Measurements from ENCODE around the gene TMEM140. TPM values are rescaled to one million over a fixed set of nuclear protein-coding genes. Genes with fewer than 3 reads are reported as not detected.

Gene TMEM140
- total and polyA plus RNA-seq, 9 of the 15 experiments (the other 6 are each of a cell fraction or from before 2014, with no cell fraction given) = 0.03 to 0.82 (median 0.23) TPM

DNA sequence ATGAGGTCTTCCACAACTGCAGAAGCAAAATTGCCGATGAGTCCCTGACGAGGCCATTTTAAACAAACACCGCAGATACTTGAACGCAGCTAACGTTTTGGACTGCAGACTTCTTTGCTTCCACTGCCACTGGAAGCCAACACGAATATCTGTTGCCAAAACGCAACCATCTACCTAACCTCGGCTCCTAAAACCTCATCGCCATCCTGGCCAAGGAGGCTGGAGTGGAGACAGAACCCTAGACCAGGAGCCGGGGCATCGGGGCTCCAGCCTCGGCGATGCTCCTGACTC lies 63.0 kb downstream of the TMEM140 start (continued):
- TF ChIP-seq ZNF764 (CRISPR knock-in tag; IDR thresholded peaks at IDR 0.05; ENCODE audit: low read depth) = 0 out of 2 replicates have a peak, but pooled peaks have one; percentile 50
- TF ChIP-seq PHF8 (IDR thresholded peaks at IDR 0.05; ENCODE audit: borderline replicate concordance, low read length) = no peak
- 0 out of 2 replicates have a peak, but pooled peaks have one; percentile 22 for TF ChIP-seq SRSF3 (IDR thresholded peaks at IDR 0.05; ENCODE audit: insufficient read depth, low read length)
- TF ChIP-seq ZNF324 (CRISPR knock-in tag; IDR thresholded peaks at IDR 0.05) = 0 out of 2 replicates have a peak, but pooled peaks have one; percentile 37
- TF ChIP-seq, protein P1, sequence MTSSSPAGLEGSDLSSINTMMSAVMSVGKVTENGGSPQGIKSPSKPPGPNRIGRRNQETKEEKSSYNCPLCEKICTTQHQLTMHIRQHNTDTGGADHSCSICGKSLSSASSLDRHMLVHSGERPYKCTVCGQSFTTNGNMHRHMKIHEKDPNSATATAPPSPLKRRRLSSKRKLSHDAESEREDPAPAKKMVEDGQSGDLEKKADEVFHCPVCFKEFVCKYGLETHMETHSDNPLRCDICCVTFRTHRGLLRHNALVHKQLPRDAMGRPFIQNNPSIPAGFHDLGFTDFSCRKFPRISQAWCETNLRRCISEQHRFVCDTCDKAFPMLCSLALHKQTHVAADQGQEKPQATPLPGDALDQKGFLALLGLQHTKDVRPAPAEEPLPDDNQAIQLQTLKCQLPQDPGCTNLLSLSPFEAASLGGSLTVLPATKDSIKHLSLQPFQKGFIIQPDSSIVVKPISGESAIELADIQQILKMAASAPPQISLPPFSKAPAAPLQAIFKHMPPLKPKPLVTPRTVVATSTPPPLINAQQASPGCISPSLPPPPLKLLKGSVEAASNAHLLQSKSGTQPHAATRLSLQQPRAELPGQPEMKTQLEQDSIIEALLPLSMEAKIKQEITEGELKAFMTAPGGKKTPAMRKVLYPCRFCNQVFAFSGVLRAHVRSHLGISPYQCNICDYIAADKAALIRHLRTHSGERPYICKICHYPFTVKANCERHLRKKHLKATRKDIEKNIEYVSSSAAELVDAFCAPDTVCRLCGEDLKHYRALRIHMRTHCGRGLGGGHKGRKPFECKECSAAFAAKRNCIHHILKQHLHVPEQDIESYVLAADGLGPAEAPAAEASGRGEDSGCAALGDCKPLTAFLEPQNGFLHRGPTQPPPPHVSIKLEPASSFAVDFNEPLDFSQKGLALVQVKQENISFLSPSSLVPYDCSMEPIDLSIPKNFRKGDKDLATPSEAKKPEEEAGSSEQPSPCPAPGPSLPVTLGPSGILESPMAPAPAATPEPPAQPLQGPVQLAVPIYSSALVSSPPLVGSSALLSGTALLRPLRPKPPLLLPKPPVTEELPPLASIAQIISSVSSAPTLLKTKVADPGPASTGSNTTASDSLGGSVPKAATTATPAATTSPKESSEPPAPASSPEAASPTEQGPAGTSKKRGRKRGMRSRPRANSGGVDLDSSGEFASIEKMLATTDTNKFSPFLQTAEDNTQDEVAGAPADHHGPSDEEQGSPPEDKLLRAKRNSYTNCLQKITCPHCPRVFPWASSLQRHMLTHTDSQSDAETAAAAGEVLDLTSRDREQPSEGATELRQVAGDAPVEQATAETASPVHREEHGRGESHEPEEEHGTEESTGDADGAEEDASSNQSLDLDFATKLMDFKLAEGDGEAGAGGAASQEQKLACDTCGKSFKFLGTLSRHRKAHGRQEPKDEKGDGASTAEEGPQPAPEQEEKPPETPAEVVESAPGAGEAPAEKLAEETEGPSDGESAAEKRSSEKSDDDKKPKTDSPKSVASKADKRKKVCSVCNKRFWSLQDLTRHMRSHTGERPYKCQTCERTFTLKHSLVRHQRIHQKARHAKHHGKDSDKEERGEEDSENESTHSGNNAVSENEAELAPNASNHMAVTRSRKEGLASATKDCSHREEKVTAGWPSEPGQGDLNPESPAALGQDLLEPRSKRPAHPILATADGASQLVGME (CRISPR knock-in tag; IDR thresholded peaks at IDR 0.05) = 0 out of 2 replicates have a peak, but pooled peaks have one; percentile 76

Measured in K562 (cell line).